ENCODE measurements around the gene FAM161B. TPM values are rescaled to one million over a fixed set of nuclear protein-coding genes. Genes with fewer than 3 reads are reported as not detected.

Gene FAM161B
- polyA plus RNA-seq, 1 of the 3 experiments (the other 2 are of a cell fraction) = 1.4 TPM

DNA sequence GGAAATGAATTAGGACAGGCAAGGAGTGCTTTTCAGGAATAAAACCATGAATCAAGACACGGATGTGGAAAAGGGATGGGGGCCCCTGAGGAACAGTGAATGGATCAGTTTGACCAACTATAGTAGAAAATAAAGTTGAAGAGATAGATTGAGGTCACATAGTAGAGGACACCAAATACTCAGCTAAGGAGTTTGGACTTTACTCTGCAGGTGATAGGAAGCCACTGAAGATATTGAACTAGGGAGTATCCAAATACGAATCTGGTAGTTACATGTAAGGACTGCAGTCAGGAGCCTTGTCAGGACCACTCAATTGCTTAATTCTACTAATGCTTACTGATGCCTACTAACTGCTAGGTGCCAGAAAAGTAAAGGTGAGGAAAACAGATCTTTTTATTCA, 48.8 kb upstream of the FAM161B start (continued):
- TF ChIP-seq, protein P1, sequence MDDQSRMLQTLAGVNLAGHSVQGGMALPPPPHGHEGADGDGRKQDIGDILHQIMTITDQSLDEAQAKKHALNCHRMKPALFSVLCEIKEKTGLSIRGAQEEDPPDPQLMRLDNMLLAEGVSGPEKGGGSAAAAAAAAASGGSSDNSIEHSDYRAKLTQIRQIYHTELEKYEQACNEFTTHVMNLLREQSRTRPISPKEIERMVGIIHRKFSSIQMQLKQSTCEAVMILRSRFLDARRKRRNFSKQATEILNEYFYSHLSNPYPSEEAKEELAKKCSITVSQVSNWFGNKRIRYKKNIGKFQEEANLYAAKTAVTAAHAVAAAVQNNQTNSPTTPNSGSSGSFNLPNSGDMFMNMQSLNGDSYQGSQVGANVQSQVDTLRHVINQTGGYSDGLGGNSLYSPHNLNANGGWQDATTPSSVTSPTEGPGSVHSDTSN (IDR thresholded peaks at IDR 0.05) = no peak

DNA sequence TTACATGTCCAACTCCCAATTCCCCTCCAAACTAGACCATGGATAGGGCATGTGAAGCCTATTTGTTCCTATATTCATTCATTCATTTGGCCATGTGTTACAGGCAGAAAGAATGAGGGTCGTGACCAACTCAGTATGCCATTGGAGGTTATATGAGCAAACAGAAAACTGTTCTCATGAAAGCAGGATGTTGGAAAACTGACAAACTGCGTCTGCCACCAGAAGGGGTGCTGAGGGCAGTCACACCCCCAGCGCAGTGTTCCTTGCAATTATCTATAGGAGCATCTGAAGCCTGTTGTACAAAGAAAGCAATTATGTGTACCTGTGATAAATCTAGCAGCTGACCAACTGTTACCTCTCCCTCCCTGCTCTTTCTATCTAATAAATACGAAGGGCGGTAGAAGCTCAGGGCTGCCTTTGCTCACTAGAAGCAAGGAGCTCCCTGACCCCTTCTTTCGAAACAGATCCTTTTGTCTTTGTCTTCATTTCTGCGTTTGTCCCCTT, 48.1 kb upstream of the FAM161B start:
- CTCF ChIA-PET = interaction anchor here (0.6 kb wide), 1 partner anchor 270 kb away, joined by 3 read pairs; no protein-coding TSS in a partner anchor
- H3K4me3 ChIP-seq (ENCODE audit: low read depth in 2 of 2, low read length in 1 of 2) = no peak overlapping the region
- TF ChIP-seq, protein P2, sequence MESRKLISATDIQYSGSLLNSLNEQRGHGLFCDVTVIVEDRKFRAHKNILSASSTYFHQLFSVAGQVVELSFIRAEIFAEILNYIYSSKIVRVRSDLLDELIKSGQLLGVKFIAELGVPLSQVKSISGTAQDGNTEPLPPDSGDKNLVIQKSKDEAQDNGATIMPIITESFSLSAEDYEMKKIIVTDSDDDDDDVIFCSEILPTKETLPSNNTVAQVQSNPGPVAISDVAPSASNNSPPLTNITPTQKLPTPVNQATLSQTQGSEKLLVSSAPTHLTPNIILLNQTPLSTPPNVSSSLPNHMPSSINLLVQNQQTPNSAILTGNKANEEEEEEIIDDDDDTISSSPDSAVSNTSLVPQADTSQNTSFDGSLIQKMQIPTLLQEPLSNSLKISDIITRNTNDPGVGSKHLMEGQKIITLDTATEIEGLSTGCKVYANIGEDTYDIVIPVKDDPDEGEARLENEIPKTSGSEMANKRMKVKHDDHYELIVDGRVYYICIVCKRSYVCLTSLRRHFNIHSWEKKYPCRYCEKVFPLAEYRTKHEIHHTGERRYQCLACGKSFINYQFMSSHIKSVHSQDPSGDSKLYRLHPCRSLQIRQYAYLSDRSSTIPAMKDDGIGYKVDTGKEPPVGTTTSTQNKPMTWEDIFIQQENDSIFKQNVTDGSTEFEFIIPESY (IDR thresholded peaks at IDR 0.05; ENCODE audit: borderline replicate concordance, low read depth) = no peak
- TF ChIP-seq TCF12 (IDR thresholded peaks at IDR 0.05) (no peak), EP300 (IDR thresholded peaks at IDR 0.05; ENCODE audit: borderline replicate concordance in 1 of 2, low read depth in 1 of 2, low read length in 1 of 2) (no peak), FOSL2 (IDR thresholded peaks at IDR 0.05; ENCODE audit: borderline replicate concordance, low read depth) (no peak), POLR2AphosphoS5 (IDR thresholded peaks at IDR 0.05; ENCODE audit: low read depth, low read length) (no peak), TEAD4 (IDR thresholded peaks at IDR 0.05; ENCODE audit: borderline replicate concordance, insufficient read depth) (no peak), MEF2A (IDR thresholded peaks at IDR 0.05; ENCODE audit: borderline replicate concordance, low read depth) (no peak), RXRA (IDR thresholded peaks at IDR 0.05; ENCODE audit: borderline replicate concordance, low read depth) (no peak), YY1 (IDR thresholded peaks at IDR 0.05; ENCODE audit: low read depth) (no peak), FOXJ3 (CRISPR knock-in tag; IDR thresholded peaks at IDR 0.05) (no peak)
- TF ChIP-seq, protein P3, sequence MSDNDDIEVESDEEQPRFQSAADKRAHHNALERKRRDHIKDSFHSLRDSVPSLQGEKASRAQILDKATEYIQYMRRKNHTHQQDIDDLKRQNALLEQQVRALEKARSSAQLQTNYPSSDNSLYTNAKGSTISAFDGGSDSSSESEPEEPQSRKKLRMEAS (IDR thresholded peaks at IDR 0.05; ENCODE audit: low read depth) = no peak
- TF ChIP-seq, protein P4, sequence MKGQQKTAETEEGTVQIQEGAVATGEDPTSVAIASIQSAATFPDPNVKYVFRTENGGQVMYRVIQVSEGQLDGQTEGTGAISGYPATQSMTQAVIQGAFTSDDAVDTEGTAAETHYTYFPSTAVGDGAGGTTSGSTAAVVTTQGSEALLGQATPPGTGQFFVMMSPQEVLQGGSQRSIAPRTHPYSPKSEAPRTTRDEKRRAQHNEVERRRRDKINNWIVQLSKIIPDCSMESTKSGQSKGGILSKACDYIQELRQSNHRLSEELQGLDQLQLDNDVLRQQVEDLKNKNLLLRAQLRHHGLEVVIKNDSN (IDR thresholded peaks at IDR 0.05; ENCODE audit: borderline replicate concordance, low read depth) = no peak
- TF ChIP-seq, protein P5, sequence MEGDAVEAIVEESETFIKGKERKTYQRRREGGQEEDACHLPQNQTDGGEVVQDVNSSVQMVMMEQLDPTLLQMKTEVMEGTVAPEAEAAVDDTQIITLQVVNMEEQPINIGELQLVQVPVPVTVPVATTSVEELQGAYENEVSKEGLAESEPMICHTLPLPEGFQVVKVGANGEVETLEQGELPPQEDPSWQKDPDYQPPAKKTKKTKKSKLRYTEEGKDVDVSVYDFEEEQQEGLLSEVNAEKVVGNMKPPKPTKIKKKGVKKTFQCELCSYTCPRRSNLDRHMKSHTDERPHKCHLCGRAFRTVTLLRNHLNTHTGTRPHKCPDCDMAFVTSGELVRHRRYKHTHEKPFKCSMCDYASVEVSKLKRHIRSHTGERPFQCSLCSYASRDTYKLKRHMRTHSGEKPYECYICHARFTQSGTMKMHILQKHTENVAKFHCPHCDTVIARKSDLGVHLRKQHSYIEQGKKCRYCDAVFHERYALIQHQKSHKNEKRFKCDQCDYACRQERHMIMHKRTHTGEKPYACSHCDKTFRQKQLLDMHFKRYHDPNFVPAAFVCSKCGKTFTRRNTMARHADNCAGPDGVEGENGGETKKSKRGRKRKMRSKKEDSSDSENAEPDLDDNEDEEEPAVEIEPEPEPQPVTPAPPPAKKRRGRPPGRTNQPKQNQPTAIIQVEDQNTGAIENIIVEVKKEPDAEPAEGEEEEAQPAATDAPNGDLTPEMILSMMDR (IDR thresholded peaks at IDR 0.05) = no peak
- TF ChIP-seq, protein P1 (IDR thresholded peaks at IDR 0.05) = no peak
- H3F3A ChIP-seq (replicated peaks; ENCODE audit: insufficient read depth) = no peaks in the 10 kb centered on the region
- no peaks in the 10 kb centered on the region for H3K79me2 ChIP-seq (ENCODE audit: insufficient read depth)
- H3K36me3 ChIP-seq (replicated peaks in 1 of 2; ENCODE audit: control insufficient read depth in 1 of 2, insufficient read depth in 2 of 2, low read length in 1 of 2) = peaks cover 0 to 3% of the 10 kb centered on the region in 2 experiments
- H2AFZ ChIP-seq (ENCODE audit: low read depth) = no peak overlapping the region
- H3K9me3 ChIP-seq = no peaks in the 10 kb centered on the region
- H4K20me1 ChIP-seq (ENCODE audit: insufficient read depth) = no peaks in the 10 kb centered on the region
- H3K9ac ChIP-seq = no peak overlapping the region
- POLR2A ChIA-PET = no interaction called here
- 87% methylated on average over 7 of the region's 7 CpGs for WGBS (ENCODE audit: low lambda C conversion rate)
- no peak for DNase-seq
- no peak overlapping the region for H3K27ac ChIP-seq (ENCODE audit: low read depth in 2 of 2, low read length in 1 of 2)
- H3K27me3 ChIP-seq (ENCODE audit: insufficient read depth) = no peaks in the 10 kb centered on the region
- no peaks in the 10 kb centered on the region for H3K4me1 ChIP-seq (ENCODE audit: control insufficient read depth in 1 of 2, insufficient read depth in 2 of 2, low read depth in 1 of 2, low read length in 1 of 2)
- no peak overlapping the region for H3K4me2 ChIP-seq
- no peaks in the 10 kb centered on the region for H3K9me2 ChIP-seq

All from SK-N-SH (cell line).